HepG2 (cell line): ENCODE results near the gene PSMD6. TPM values are rescaled to one million over a fixed set of nuclear protein-coding genes. Genes with fewer than 3 reads are reported as not detected.

Experiments used
- CAMTA2 ChIP-seq: sonication (generic); formaldehyde crosslinking; IDR thresholded peaks from 2 replicates; pipeline ENCODE4 v1.4.0; 2020; ENCODE audit warnings: mild to moderate bottlenecking, missing genetic modification reagents, borderline replicate concordance
- FOSL2 ChIP-seq: sonication (generic); formaldehyde crosslinking; IDR thresholded peaks from 2 replicates; pipeline ENCODE4 v1.4.0; 2020; ENCODE audit warnings: missing genetic modification reagents
- GATAD1 ChIP-seq: IDR thresholded peaks from 2 replicates; pipeline ENCODE4 v1.6.1; 2016; ENCODE audit warnings: missing genetic modification reagents, missing compliant biosample characterization
- HMGA1 ChIP-seq: sonication (generic); formaldehyde crosslinking; conservative IDR thresholded peaks from 2 replicates; pipeline ENCODE4 v1.4.0; 2020; ENCODE audit warnings: missing genetic modification reagents
- HOXA7 ChIP-seq: sonication (generic); formaldehyde crosslinking; IDR thresholded peaks from 2 replicates; pipeline ENCODE4 v1.8.1; 2022; ENCODE audit warnings: mild to moderate bottlenecking, missing genetic modification reagents, moderate library complexity
- JUNB ChIP-seq: sonication (generic); formaldehyde crosslinking; IDR thresholded peaks from 2 replicates; pipeline ENCODE4 v1.8.0; 2022; ENCODE audit warnings: missing genetic modification reagents, mild to moderate bottlenecking, borderline replicate concordance
- KDM3A ChIP-seq: IDR thresholded peaks from 2 replicates; pipeline ENCODE4 v1.6.1; 2018; ENCODE audit warnings: low read depth, missing compliant biosample characterization
- REPIN1 ChIP-seq: sonication (generic); formaldehyde crosslinking; IDR thresholded peaks from 2 replicates; pipeline ENCODE4 v1.8.0; 2022; ENCODE audit warnings: missing genetic modification reagents, low read depth, mild to moderate bottlenecking, borderline replicate concordance
- RXRB ChIP-seq: IDR thresholded peaks from 2 replicates; pipeline ENCODE4 v1.6.1; 2016; ENCODE audit warnings: borderline replicate concordance, missing genetic modification reagents, missing compliant biosample characterization
- SMC3 ChIP-seq: IDR thresholded peaks from 2 replicates; pipeline ENCODE4 v1.6.1; 2011; ENCODE audit warnings: low read length, improper control_type of control experiment
- SOX5 ChIP-seq: IDR thresholded peaks from 2 replicates; pipeline ENCODE4 v1.6.1; 2016; ENCODE audit warnings: borderline replicate concordance
- SP140L ChIP-seq: sonication (generic); formaldehyde crosslinking; IDR thresholded peaks from 2 replicates; pipeline ENCODE4 v1.4.0; 2020; ENCODE audit warnings: missing genetic modification reagents, borderline replicate concordance
- SPEN ChIP-seq: sonication (generic); formaldehyde crosslinking; IDR thresholded peaks from 2 replicates; pipeline ENCODE4 v1.5.1; 2020; ENCODE audit warnings: low read depth, mild to moderate bottlenecking, missing genetic modification reagents
- TEAD3 ChIP-seq: optimal IDR thresholded peaks from 2 replicates; pipeline ENCODE3; 2016; ENCODE audit warnings: borderline replicate concordance
- THAP11 ChIP-seq: IDR thresholded peaks from 2 replicates; pipeline ENCODE4 v1.6.1; 2016; ENCODE audit warnings: missing biosample characterization, missing genetic modification reagents
- ZNF232 ChIP-seq: sonication (generic); formaldehyde crosslinking; IDR thresholded peaks from 2 replicates; pipeline ENCODE4 v1.4.0; 2020; ENCODE audit warnings: missing genetic modification reagents, borderline replicate concordance
- ZNF367 ChIP-seq: sonication (generic); formaldehyde crosslinking; IDR thresholded peaks from 2 replicates; pipeline ENCODE4 v1.4.0; 2020; ENCODE audit warnings: missing genetic modification reagents, borderline replicate concordance
- ZNF557 ChIP-seq: sonication (generic); formaldehyde crosslinking; IDR thresholded peaks from 2 replicates; pipeline ENCODE4 v1.4.0; 2020; ENCODE audit warnings: missing genetic modification reagents
- polyA plus RNA-seq, 8 experiments: library from polyadenylated mRNA; depleted of rRNA in 3 of 8; stranded (reverse) in 7 of 8; unstranded in 1 of 8; fragments of >200 nt; fragmentation: Illumina TruSeq in 4 of 8; extraction: Trizol in 4 of 8; gene quantifications; 2 replicates each; pipeline versions ENCODE4 v1.2.1 to v1.2.3, GENCODE V29; 2011 to 2016; ENCODE audit warnings: low read depth in 4 of 8, missing spikeins in 1 of 8, mixed read lengths in 1 of 8; ENCODE audit not compliant: insufficient read depth in 1 of 8
- total RNA-seq, 5 experiments: library from RNA; depleted of rRNA; stranded (reverse); fragments of >200 nt; fragmentation: Illumina TruSeq; extraction: Trizol; gene quantifications; 2 replicates each; pipeline ENCODE4 v1.2.3, GENCODE V29; 2016; ENCODE audit warnings: low read depth in 1 of 5
- TF ChIP-seq, protein P1 (sequence below): sonication (generic); formaldehyde crosslinking; IDR thresholded peaks from 2 replicates; pipeline ENCODE4 v1.8.0; 2022; ENCODE audit warnings: mild to moderate bottlenecking, missing genetic modification reagents, borderline replicate concordance
- TF ChIP-seq, protein P2 (sequence below): IDR thresholded peaks from 2 replicates; pipeline ENCODE4 v1.6.1; 2012; ENCODE audit warnings: inconsistent platforms
- TF ChIP-seq, protein P3 (sequence below): sonication (generic); formaldehyde crosslinking; IDR thresholded peaks from 2 replicates; pipeline ENCODE4 v1.4.0; 2020; ENCODE audit warnings: missing genetic modification reagents
- TF ChIP-seq, protein P4 (sequence below), 2 experiments: sonication (generic) in 1 of 2; formaldehyde crosslinking in 1 of 2; IDR thresholded peaks; 2 replicates each; pipeline versions ENCODE4 v1.4.0 to v1.6.1; 2018 to 2020; ENCODE audit warnings: missing genetic modification reagents in 2 of 2, borderline replicate concordance in 1 of 2, low read depth in 1 of 2, mild to moderate bottlenecking in 1 of 2, missing biosample characterization in 1 of 2

Gene PSMD6
- total and polyA plus RNA-seq, 2 of the 13 experiments (the other 11 are each of a cell fraction or from before 2014, with no cell fraction given), result 36.8 to 117 TPM

DNA sequence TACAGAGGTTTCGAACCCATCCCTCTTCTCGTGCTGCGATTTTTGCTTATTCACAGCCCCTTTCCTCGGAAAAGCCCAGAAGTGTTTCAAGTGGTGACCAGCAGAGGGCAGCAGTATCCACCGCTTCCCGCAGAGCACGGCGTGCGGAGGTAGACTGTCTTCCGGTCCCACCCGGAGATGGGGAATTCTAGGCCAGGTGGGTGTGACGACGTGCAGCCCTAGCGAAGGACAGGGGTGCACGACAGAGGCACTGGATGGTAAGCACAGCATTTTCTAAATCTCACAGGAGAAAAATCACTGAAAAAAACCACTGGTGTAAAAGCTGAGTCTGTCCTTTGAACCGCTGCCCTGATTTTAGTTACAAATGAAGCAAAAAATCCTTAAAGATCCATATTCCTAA, 7.4 kb upstream of the PSMD6 start (continued):
- TF ChIP-seq, protein P1, sequence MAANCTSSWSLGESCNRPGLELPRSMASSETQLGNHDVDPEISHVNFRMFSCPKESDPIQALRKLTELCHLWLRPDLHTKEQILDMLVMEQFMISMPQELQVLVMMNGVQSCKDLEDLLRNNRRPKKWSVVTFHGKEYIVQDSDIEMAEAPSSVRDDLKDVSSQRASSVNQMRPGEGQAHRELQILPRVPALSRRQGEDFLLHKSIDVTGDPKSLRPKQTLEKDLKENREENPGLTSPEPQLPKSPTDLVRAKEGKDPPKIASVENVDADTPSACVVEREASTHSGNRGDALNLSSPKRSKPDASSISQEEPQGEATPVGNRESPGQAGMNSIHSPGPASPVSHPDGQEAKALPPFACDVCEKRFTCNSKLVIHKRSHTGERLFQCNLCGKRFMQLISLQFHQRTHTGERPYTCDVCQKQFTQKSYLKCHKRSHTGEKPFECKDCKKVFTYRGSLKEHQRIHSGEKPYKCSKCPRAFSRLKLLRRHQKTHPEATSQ, result no peak
- TF ChIP-seq THAP11 (CRISPR knock-in tag) (peak; percentile 62), KDM3A (CRISPR knock-in tag) (peak; percentile 43; the same call in 1 of the 2 replicates), TEAD3 (peak; percentile 43), FOSL2 (CRISPR knock-in tag) (0 out of 2 replicates have a peak, but pooled peaks have one; percentile 26), HMGA1 (CRISPR knock-in tag) (no peak), SPEN (CRISPR knock-in tag) (no peak), CAMTA2 (no peak; the same call in 1 of the 2 replicates), RXRB (peak; percentile 56; the same call in 1 of the 2 replicates), JUNB (CRISPR knock-in tag) (no peak), HOXA7 (CRISPR knock-in tag) (no peak), REPIN1 (peak; percentile 24; the same call in 1 of the 2 replicates), GATAD1 (peak; percentile 56; the same call in 1 of the 2 replicates), ZNF557 (CRISPR knock-in tag) (no peak), SMC3 (peak; percentile 92), SP140L (CRISPR knock-in tag) (peak; percentile 33; the same call in 1 of the 2 replicates), ZNF367 (CRISPR knock-in tag) (no peak), SOX5 (peak; percentile 17; the same call in 1 of the 2 replicates), ZNF232 (CRISPR knock-in tag) (no peak)
- TF ChIP-seq, protein P2, sequence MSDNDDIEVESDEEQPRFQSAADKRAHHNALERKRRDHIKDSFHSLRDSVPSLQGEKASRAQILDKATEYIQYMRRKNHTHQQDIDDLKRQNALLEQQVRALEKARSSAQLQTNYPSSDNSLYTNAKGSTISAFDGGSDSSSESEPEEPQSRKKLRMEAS, result peak; percentile 65
- TF ChIP-seq, protein P3, sequence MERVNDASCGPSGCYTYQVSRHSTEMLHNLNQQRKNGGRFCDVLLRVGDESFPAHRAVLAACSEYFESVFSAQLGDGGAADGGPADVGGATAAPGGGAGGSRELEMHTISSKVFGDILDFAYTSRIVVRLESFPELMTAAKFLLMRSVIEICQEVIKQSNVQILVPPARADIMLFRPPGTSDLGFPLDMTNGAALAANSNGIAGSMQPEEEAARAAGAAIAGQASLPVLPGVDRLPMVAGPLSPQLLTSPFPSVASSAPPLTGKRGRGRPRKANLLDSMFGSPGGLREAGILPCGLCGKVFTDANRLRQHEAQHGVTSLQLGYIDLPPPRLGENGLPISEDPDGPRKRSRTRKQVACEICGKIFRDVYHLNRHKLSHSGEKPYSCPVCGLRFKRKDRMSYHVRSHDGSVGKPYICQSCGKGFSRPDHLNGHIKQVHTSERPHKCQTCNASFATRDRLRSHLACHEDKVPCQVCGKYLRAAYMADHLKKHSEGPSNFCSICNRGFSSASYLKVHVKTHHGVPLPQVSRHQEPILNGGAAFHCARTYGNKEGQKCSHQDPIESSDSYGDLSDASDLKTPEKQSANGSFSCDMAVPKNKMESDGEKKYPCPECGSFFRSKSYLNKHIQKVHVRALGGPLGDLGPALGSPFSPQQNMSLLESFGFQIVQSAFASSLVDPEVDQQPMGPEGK (CRISPR knock-in tag), result peak; percentile 41; the same call in 1 of the 2 replicates
- TF ChIP-seq, protein P4, sequence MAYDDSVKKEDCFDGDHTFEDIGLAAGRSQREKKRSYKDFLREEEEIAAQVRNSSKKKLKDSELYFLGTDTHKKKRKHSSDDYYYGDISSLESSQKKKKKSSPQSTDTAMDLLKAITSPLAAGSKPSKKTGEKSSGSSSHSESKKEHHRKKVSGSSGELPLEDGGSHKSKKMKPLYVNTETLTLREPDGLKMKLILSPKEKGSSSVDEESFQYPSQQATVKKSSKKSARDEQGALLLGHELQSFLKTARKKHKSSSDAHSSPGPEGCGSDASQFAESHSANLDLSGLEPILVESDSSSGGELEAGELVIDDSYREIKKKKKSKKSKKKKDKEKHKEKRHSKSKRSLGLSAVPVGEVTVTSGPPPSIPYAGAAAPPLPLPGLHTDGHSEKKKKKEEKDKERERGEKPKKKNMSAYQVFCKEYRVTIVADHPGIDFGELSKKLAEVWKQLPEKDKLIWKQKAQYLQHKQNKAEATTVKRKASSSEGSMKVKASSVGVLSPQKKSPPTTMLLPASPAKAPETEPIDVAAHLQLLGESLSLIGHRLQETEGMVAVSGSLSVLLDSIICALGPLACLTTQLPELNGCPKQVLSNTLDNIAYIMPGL (CRISPR knock-in tag; IDR thresholded peaks at IDR 0.05; ENCODE audit: borderline replicate concordance in 1 of 2, low read depth in 1 of 2), result peak; percentile 52 to 66; a peak in 2 of 4 replicates
